C4-2B (cell line): Measurements from ENCODE around the gene ZNF860.

Experiments
- CTCF ChIP-seq: fragments of 450-650 bp; conservative IDR thresholded peaks from 2 replicates; pipeline ENCODE4 v1.5.1; 2017; ENCODE audit warnings: mild to moderate bottlenecking
- ZFX ChIP-seq: fragments of 450-650 bp; IDR thresholded peaks from 2 replicates; pipeline ENCODE4 v1.6.1; 2017

- no peak for TF ChIP-seq CTCF
- TF ChIP-seq ZFX, result no peak
Measured at GRCh38 chr3:31973837-31974236, 7.7 kb upstream of the ZNF860 start.
